ENCODE data around the gene CHN2. TPM values are rescaled to one million over a fixed set of nuclear protein-coding genes. Genes with fewer than 3 reads are reported as not detected.

CHN2 gene
- total RNA-seq: 1.6 TPM

GRCh38 chr7:29194594-29195427, at the start of gene CHN2:
CHN2 (plus strand) TSS chr7:29194775.
- peak; percentile 65 for ATAC-seq

- ATAC-seq: no peak
Measured at GRCh38 chr7:29145553-29146056, 49.0 kb upstream of the CHN2 start.

DNA sequence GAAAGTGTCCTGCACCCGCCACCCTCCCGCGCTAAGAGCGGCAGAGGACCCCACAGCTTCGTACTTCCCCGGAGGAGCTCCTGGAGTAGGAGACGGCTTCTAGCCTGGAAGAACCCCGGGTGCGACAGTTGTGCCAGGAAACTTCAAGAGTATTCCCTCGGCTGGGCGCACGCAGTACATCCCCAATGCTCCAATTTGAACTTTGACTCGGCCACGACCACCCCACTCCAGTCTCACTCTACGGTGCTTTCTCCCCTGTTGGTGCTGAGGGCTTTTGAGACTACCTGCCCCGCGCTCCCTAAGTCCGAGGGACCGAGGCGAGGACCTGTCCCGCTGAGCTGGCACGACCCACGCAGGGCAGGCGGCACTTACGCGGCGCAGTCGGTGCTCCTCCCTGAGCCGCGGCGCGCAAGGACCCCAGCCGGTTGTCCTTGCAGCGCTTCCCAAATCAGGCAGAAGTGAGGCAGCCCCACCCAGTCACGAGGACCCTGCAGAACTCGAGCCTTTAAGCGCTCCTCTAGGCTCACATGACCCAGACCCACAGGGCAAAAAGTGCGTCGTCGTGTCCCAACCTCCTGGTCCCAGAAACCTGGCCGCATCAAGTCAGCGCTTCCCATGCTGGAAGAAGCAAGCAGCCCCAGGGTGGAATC, 48.4 kb upstream of the CHN2 start, which contains the start of gene CPVL:
Gene CPVL (minus strand): TSS at position 481 of the 650 bp plus-strand sequence. CDS start 25,476 bp downstream, outside the sequence.
- peak; percentile 38 for ATAC-seq

GRCh38 chr7:29146888-29147609, 47.5 kb upstream of the CHN2 start:
- ATAC-seq: no peak

- no peak for ATAC-seq
Measured at GRCh38 chr7:29147821-29148220, 46.8 kb upstream of the CHN2 start.

GRCh38 chr7:29149036-29149435, 45.5 kb upstream of the CHN2 start:
- no peak for ATAC-seq

DNA sequence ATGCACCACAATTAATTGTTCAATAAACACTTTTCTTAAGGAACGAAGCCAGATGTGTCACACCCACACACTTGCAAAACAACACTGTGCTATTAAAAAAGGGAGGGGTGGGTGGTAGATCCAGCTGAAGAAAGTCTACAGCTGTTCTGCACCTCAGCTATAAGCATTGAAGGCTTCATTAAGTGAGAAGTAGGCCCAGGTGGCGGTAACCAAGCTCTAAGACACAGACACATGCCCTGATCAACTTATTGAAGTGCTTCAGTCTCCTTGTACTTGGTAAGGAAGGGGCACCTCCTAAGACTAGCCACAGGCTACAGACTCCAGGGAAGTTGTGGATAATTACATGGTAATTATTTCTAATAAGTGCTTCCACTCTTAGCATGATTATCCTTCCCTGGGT, 43.7 kb upstream of the CHN2 start:
- ATAC-seq: no peak

DNA sequence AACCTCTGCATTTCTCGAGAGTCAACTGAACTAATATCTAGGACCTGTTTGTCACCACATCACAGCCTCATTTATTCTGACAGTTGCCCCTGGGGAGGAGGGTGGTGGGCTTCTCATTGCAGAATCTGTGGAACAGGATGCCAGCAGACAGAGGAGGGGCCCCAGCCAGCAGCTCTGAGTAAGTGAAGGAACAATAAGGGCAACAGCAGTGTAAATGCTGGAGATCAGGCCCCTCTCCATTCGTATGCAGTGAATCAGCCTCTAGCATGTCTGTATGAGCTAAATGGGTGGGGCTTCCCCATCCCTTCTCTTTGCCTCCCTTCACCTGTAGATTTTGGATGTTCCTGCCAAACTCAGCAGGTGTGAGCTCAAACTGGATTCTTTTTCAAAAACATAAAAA, 40.5 kb upstream of the CHN2 start:
- ATAC-seq: peak; percentile 84

GRCh38 chr7:29156907-29157452, 37.6 kb upstream of the CHN2 start:
- no peak for ATAC-seq

- no peak for ATAC-seq
Measured at GRCh38 chr7:29158795-29159423, 35.7 kb upstream of the CHN2 start.

DNA sequence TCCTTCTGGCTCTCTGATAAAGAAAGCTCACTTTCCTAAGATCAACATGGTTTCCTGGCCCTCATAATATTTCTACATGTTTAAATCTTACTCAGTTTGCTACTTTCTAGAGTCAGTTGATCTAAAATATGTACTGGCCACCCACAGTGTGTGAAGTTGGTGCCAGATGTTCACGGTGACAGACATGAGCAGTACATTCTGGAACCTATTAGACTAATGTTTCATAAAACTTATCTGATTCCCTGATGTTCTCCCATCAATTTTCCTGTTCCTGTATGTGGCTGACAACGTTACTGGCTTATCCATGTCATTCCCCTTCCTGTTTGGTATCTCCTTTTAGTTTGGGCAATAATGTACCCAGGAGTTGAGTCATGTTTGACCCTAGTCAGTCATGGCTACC, 34.5 kb upstream of the CHN2 start:
- ATAC-seq: no peak

DNA sequence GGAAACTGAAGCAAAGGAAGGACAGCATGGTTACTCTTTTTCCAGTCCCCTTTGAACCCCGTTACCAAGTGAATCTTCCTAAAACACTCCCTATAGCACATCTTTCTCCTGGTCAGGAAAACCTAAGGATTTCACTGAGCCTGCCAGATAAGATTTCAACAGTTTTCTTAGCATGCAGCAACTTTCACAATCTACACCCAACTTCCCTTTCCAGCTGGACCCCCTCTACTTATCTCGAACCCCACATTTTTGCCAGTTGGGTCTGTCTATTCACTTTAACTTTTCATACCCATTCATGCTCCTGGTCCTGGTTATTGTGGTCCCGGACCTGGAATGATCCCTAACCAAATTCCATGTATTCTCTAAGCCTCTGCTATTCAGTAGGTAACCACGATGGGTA, 33.3 kb upstream of the CHN2 start:
- ATAC-seq: no peak

DNA sequence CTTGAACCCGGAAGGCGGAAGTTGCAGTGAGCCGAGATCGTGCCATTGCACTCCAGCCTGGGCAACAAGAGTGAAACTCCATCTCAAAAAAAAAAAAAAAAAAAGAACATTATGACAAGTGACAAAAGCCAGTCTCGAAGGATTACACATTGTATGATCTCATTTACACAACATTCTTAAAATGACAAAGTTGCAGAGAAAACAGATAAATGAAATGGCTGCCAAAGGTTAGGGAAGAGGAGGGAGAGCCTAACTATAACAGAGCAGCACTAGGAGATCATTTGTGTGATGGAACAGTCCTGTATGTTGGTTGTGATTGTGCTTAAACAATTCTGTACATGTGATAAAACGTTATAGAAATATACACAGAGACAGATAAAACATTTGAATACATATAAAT, 32.0 kb upstream of the CHN2 start:
- no peak for ATAC-seq

- no peak for ATAC-seq
Measured at GRCh38 chr7:29163854-29164253, 30.7 kb upstream of the CHN2 start.

- no peak for ATAC-seq
Measured at GRCh38 chr7:29167721-29168120, 26.9 kb upstream of the CHN2 start.

DNA sequence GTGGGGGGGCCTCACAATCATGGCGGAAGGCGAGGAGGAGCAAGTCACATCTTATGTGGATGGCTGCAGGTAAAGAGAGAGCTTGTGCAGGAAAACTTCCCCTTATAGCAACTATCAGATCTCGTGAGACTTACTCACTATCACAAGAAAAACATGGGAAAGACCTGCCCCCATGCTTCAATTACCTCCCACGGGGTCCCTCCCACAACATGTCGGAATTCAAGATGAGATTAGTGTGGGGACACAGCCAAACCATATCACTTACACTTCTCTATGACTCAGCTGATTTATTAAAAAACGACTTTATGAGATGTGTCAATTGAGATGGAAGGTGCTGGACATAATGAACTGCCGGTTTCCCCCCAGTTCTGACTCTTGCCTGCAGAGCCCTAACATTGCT, 23.8 kb upstream of the CHN2 start:
- no peak for ATAC-seq

GRCh38 chr7:29173458-29173857, 21.1 kb upstream of the CHN2 start:
- no peak for ATAC-seq

GRCh38 chr7:29177963-29178600, 16.5 kb upstream of the CHN2 start:
- ATAC-seq: peak; percentile 94

DNA sequence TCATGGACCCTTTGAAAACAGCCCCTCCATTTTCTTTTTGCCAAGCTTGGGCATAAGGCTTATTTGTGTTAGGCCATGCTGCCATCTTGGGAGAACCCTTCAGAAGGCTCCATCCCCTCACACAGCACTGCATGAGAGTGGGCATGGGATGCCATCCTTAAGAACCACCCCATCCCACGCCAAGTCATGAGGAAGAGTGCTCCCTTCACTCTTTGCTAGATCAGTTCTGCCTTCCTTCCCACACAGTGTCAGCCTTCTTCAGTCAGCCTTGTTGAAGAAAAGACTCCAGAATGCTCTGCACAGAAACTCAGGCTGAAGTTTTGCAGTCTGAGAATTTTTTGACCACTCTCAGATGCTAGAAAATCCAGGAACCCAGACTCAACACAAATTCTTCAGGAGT, 15.5 kb upstream of the CHN2 start:
- no peak for ATAC-seq

GRCh38 chr7:29184599-29184998, 10.0 kb upstream of the CHN2 start:
- no peak for ATAC-seq

- ATAC-seq: no peak
Measured at GRCh38 chr7:29185613-29186012, 9.0 kb upstream of the CHN2 start.

- peak; percentile 67 for ATAC-seq
Measured at GRCh38 chr7:29189743-29190201, 4.8 kb upstream of the CHN2 start.
